ENCODE results near the gene PDPR. TPM values are rescaled to one million over a fixed set of nuclear protein-coding genes. Genes with fewer than 3 reads are reported as not detected.

PDPR gene
- total and polyA plus RNA-seq, 10 of the 15 experiments (the other 5 are each of a cell fraction or from before 2014, with no cell fraction given), result 2.6 to 29.1 (median 6.8) TPM

DNA sequence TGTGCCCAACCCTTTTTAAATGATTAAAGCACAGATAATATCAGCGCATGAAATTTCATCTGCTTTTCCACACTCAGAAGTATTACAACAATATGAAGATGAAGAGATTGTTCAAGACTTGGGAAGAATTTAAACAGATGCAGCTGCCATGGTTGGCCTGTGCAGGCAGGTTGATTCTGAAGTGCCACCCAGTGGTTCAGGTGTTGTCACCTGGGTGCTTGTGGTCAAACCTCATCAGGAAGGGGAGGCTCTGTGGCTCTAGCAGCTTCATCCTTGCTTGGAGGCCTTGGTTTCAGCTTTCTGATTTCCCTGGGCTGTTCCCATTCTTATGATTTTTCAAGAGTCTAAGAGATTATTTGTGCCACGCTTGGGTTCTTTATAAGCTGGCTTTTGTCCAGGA is 37.3 kb downstream of the PDPR start:
- H3K79me2 ChIP-seq (ENCODE audit: control insufficient read depth, insufficient read depth, low read length), result no peaks in the 10 kb centered on the region
- no peak overlapping the region for H3K4me3 ChIP-seq
- ATAC-seq, result no peak
- FAIRE-seq, result no peak
- intact Hi-C loops (cut with micrococcal nuclease; ENCODE audit: unreplicated experiment), result no loop called here
- H3K9me3 ChIP-seq (replicated peaks; ENCODE audit: control insufficient read depth, insufficient read depth, low read length), result no peaks in the 10 kb centered on the region
- H3K4me1 ChIP-seq (ENCODE audit: control insufficient read depth, insufficient read depth, low read length), result no peaks in the 10 kb centered on the region
- BruUV-seq (replicated peaks), result no TSS peak
- no peak for DNase-seq (ENCODE audit: low read depth, low spot score)
- TF ChIP-seq TCF12 (IDR thresholded peaks at IDR 0.05; ENCODE audit: low read depth, low read length) (no peak), TCF7 (IDR thresholded peaks at IDR 0.05; ENCODE audit: borderline replicate concordance) (no peak), MEF2A (IDR thresholded peaks at IDR 0.05; ENCODE audit: insufficient read depth, low read depth, low read length) (no peak), RBBP5 (conservative IDR thresholded peaks at IDR 0.05) (no peak), BHLHE40 (IDR thresholded peaks at IDR 0.05; ENCODE audit: borderline replicate concordance in 1 of 2, low read depth in 2 of 2, low read length in 1 of 2) (no peak), CREM (IDR thresholded peaks at IDR 0.05; ENCODE audit: low read depth) (no peak), SMAD1 (IDR thresholded peaks at IDR 0.05; ENCODE audit: low read depth, partially characterized antibody) (no peak), TCF3 (IDR thresholded peaks at IDR 0.05; ENCODE audit: borderline replicate concordance, insufficient read depth, low read depth, low read length) (no peak), BACH1 (IDR thresholded peaks at IDR 0.05; ENCODE audit: borderline replicate concordance) (no peak), JUNB (IDR thresholded peaks at IDR 0.05) (no peak), NR2C1 (IDR thresholded peaks at IDR 0.05) (no peak), TAF1 (IDR thresholded peaks at IDR 0.05; ENCODE audit: borderline replicate concordance, low read depth, low read length) (no peak)
- TF ChIP-seq, protein P1, sequence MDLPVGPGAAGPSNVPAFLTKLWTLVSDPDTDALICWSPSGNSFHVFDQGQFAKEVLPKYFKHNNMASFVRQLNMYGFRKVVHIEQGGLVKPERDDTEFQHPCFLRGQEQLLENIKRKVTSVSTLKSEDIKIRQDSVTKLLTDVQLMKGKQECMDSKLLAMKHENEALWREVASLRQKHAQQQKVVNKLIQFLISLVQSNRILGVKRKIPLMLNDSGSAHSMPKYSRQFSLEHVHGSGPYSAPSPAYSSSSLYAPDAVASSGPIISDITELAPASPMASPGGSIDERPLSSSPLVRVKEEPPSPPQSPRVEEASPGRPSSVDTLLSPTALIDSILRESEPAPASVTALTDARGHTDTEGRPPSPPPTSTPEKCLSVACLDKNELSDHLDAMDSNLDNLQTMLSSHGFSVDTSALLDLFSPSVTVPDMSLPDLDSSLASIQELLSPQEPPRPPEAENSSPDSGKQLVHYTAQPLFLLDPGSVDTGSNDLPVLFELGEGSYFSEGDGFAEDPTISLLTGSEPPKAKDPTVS (IDR thresholded peaks at IDR 0.05; ENCODE audit: low read depth, low read length), result no peak
- TF ChIP-seq, protein P2, sequence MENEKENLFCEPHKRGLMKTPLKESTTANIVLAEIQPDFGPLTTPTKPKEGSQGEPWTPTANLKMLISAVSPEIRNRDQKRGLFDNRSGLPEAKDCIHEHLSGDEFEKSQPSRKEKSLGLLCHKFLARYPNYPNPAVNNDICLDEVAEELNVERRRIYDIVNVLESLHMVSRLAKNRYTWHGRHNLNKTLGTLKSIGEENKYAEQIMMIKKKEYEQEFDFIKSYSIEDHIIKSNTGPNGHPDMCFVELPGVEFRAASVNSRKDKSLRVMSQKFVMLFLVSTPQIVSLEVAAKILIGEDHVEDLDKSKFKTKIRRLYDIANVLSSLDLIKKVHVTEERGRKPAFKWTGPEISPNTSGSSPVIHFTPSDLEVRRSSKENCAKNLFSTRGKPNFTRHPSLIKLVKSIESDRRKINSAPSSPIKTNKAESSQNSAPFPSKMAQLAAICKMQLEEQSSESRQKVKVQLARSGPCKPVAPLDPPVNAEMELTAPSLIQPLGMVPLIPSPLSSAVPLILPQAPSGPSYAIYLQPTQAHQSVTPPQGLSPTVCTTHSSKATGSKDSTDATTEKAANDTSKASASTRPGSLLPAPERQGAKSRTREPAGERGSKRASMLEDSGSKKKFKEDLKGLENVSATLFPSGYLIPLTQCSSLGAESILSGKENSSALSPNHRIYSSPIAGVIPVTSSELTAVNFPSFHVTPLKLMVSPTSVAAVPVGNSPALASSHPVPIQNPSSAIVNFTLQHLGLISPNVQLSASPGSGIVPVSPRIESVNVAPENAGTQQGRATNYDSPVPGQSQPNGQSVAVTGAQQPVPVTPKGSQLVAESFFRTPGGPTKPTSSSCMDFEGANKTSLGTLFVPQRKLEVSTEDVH (IDR thresholded peaks at IDR 0.05; ENCODE audit: low read depth, partially characterized antibody), result no peak
- no peaks in the 10 kb centered on the region for H3K27me3 ChIP-seq (replicated peaks in 1 of 2; ENCODE audit: control insufficient read depth in 2 of 2, insufficient read depth in 2 of 2, low read length in 1 of 2)
- H3K9ac ChIP-seq (ENCODE audit: control insufficient read depth, insufficient read depth, low read length), result no peak overlapping the region
- RAD21 ChIA-PET (ENCODE audit: unreplicated experiment), result no interaction called here
- no peak overlapping the region for H3K4me2 ChIP-seq (ENCODE audit: control insufficient read depth, insufficient read depth)
- no peak overlapping the region for H3K27ac ChIP-seq (ENCODE audit: control insufficient read depth, insufficient read depth)
- H3K36me3 ChIP-seq (ENCODE audit: control insufficient read depth in 2 of 2, insufficient read depth in 2 of 2, low read length in 1 of 2), result peaks cover 0 to 5% of the 10 kb centered on the region in 2 experiments
- CTCF ChIA-PET, result no interaction called here
- H4K20me1 ChIP-seq (ENCODE audit: control insufficient read depth, insufficient read depth), result no peaks in the 10 kb centered on the region
- POLR2A ChIA-PET, result interaction anchor here (1.3 kb wide), 1 partner anchor 326 kb away, joined by 3 read pairs; no protein-coding TSS in a partner anchor
- 100% methylated on average over 2 of the region's 2 CpGs for WGBS (ENCODE audit: insufficient coverage, insufficient replicate concordance, low lambda C conversion rate, missing lambda C conversion rate)
- H2AFZ ChIP-seq (ENCODE audit: control insufficient read depth, low read depth, low read length), result no peak overlapping the region
- SMC1A ChIA-PET (ENCODE audit: uncharacterized antibody, unreplicated experiment), result no interaction called here
- in situ Hi-C loops (cut with MboI), result loop anchor here (5.0 kb wide), 1 partner anchor 66 kb away; no protein-coding TSS in a partner anchor
